ENCODE measurements around the gene SND1.

SND1 gene

GRCh38 chr7:127799535-127800305 is 147.7 kb downstream of the SND1 start:
- no peaks in the 10 kb centered on the region; a peak in 1 of 22 replicates for H3K9me3 ChIP-seq (replicated peaks in 1 of 11)
- H3K4me1 ChIP-seq, result peaks cover 0 to 21% (median under 1%) of the 10 kb centered on the region in 10 experiments; a peak in 8 of 20 replicates
- no peak overlapping the region for H3K4me2 ChIP-seq
- H3K36me3 ChIP-seq, result peaks cover 10 to 40% (median 29%) of the 10 kb centered on the region in 11 experiments; a peak in 19 of 22 replicates
- no peak overlapping the region for H3K27ac ChIP-seq
- peaks cover 12 to 99% (median 62%) of the 10 kb centered on the region in 11 experiments; a peak in 20 of 22 replicates for H4K20me1 ChIP-seq
- no peak overlapping the region for H3K9ac ChIP-seq
- no peak for TF ChIP-seq Cebpa-rat (IDR thresholded peaks at IDR 0.05)
- H3K27me3 ChIP-seq, result no peaks in the 10 kb centered on the region
- H3K4me3 ChIP-seq, result no peak overlapping the region

- H3K9ac ChIP-seq, result no peak overlapping the region
- H4K20me1 ChIP-seq, result peaks cover 12 to 99% (median 62%) of the 10 kb centered on the region in 11 experiments; a peak in 19 of 22 replicates
- no peak overlapping the region for H3K4me3 ChIP-seq
- H3K27ac ChIP-seq, result no peak overlapping the region
- H3K4me1 ChIP-seq, result peaks cover 0 to 14% (median 1%) of the 10 kb centered on the region in 10 experiments; a peak in 7 of 20 replicates
- no peaks in the 10 kb centered on the region for H3K27me3 ChIP-seq
- no peak overlapping the region for H3K4me2 ChIP-seq
- TF ChIP-seq Cebpa-rat (IDR thresholded peaks at IDR 0.05), result no peak
- H3K36me3 ChIP-seq, result peaks cover 16 to 62% (median 44%) of the 10 kb centered on the region in 11 experiments
- H3K9me3 ChIP-seq (replicated peaks in 1 of 11), result no peaks in the 10 kb centered on the region; a peak in 1 of 22 replicates
Observed at GRCh38 chr7:127802845-127803244, 150.9 kb downstream of the SND1 start.

DNA sequence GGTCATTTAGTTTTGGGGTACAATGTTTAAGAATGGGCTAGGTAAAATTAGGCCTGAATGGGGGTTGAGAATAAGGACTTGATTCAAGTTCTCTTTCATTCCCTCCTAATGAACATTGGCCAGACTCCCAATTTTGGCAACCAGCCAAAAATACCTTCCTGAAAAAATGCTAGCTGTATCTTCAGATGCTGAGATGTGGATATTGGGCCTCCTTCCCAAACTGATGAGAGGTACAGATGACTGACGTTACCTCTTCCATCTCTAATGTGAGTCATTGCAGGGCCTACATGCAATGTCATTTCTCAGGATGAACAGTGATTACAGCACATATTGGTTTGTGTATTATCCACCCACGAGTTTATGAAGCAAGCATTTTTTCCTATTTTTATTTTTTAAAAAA is 151.6 kb downstream of the SND1 start:
- H3K4me3 ChIP-seq, result no peak overlapping the region
- no peak overlapping the region for H3K27ac ChIP-seq
- no peak for TF ChIP-seq Cebpa-rat (IDR thresholded peaks at IDR 0.05)
- H3K9ac ChIP-seq, result no peak overlapping the region
- peaks cover 12 to 97% (median 59%) of the 10 kb centered on the region in 11 experiments; a peak in 19 of 22 replicates for H4K20me1 ChIP-seq
- H3K36me3 ChIP-seq, result peaks cover 23 to 69% (median 50%) of the 10 kb centered on the region in 11 experiments
- H3K27me3 ChIP-seq, result no peaks in the 10 kb centered on the region
- H3K4me2 ChIP-seq, result no peak overlapping the region
- no peaks in the 10 kb centered on the region; a peak in 1 of 22 replicates for H3K9me3 ChIP-seq (replicated peaks in 1 of 11)
- peaks cover under 1 to 8% (median 5%) of the 10 kb centered on the region in 10 experiments; a peak in 11 of 20 replicates for H3K4me1 ChIP-seq

GRCh38 chr7:127807340-127807739 is 155.3 kb downstream of the SND1 start:
- Histone ChIP-seq H3K27ac (no peak overlapping the region), H3K9ac (no peak overlapping the region), H4K20me1 (peaks cover 6 to 94% (median 54%) of the 10 kb centered on the region in 11 experiments; a peak in 16 of 22 replicates), H3K4me2 (no peak overlapping the region), H3K9me3 (replicated peaks in 1 of 11) (no peaks in the 10 kb centered on the region), H3K36me3 (peaks cover 35 to 87% (median 73%) of the 10 kb centered on the region in 11 experiments), H3K4me1 (peaks cover 8 to 22% (median 12%) of the 10 kb centered on the region in 10 experiments; a peak in 17 of 20 replicates), H3K27me3 (no peaks in the 10 kb centered on the region), H3K4me3 (no peak overlapping the region)
- TF ChIP-seq Cebpa-rat (IDR thresholded peaks at IDR 0.05), result no peak

DNA sequence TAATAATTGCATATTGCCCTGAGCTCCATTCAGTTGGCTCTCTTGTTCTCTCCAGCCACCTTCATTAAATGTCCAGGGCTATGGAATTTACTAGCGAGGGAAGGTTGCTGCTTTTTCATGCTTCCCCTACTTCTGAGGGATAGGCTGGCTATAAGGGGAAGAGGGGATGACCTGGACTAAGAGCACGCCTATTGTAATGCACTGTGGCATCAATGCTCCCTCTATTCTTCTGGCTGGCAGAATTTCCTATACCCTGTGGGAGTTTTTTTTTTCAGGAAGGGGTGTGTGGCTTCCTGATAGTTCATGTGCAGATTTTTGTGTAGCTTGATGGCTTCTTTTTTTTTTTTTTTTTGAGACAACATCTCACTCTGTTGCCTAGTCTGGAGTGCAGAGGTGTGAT is 155.8 kb downstream of the SND1 start:
- TF ChIP-seq Cebpa-rat (IDR thresholded peaks at IDR 0.05), result no peak
- Histone ChIP-seq H3K9ac (no peak overlapping the region), H3K4me1 (peaks cover 9 to 22% (median 15%) of the 10 kb centered on the region in 10 experiments; a peak in 18 of 20 replicates), H3K27me3 (no peaks in the 10 kb centered on the region), H3K4me2 (no peak overlapping the region), H3K27ac (no peak overlapping the region), H4K20me1 (peaks cover 6 to 94% (median 54%) of the 10 kb centered on the region in 11 experiments; a peak in 16 of 22 replicates), H3K4me3 (no peak overlapping the region), H3K9me3 (replicated peaks in 1 of 11) (no peaks in the 10 kb centered on the region), H3K36me3 (peaks cover 35 to 91% (median 78%) of the 10 kb centered on the region in 11 experiments)

DNA sequence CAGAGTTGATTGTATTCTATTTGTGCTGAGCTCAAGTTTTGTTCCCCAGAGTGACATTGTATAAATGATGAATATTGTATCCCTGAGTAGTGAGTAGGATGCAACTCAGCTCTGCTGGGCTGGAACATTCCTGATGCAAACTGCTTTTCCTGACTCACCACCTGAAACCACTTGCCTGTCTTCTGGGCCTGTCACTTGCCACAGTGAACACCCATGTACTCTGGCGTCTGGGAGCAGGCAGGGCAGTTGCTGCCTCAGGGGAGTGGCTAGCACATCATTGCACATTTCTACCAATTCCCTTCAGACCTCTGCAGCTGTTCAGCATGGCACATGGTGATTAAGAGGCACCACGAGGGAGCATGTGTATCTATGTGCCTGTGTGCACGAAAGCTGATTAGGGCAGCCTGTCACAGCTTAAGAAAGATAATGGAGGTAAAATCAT is 157.3 kb downstream of the SND1 start:
- Histone ChIP-seq H3K4me2 (peak overlapping the region in 7 of 11 experiments; percentile 10 to 60 (median 42); a peak in 11 of 22 replicates), H3K4me3 (no peak overlapping the region), H3K27me3 (no peaks in the 10 kb centered on the region), H3K36me3 (peaks cover 34 to 95% (median 85%) of the 10 kb centered on the region in 11 experiments), H4K20me1 (peaks cover 6 to 94% (median 58%) of the 10 kb centered on the region in 11 experiments; a peak in 16 of 22 replicates), H3K9me3 (replicated peaks in 1 of 11) (no peaks in the 10 kb centered on the region), H3K9ac (no peak overlapping the region), H3K27ac (0 out of 22 replicates have a peak overlapping the region, but pooled peaks of 1 of the 11 experiments have one; percentile 34), H3K4me1 (peaks cover 9 to 30% (median 18%) of the 10 kb centered on the region in 10 experiments; a peak in 19 of 20 replicates)
- TF ChIP-seq Cebpa-rat (IDR thresholded peaks at IDR 0.05), result no peak

DNA sequence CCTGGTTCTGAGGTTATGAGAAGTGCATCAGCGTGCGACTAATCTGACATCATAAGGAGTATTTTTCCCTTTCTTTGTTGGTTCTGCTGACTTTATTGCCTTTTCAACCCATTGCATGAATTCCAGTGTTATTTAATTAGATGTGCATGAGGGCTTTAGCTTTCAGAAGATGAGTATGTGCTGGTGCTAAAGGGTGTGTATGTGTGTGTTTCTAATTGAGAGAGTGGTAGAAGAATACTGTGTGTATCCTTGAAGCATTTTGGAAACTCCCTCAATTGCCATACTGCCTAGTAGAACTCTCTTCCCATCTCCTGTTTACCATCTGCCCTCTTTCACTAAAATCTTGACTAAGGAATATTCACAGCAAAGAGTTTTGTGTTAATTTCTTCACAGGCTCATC is 158.1 kb downstream of the SND1 start:
- H4K20me1 ChIP-seq, result peaks cover 6 to 94% (median 62%) of the 10 kb centered on the region in 11 experiments; a peak in 16 of 22 replicates
- H3K9ac ChIP-seq, result no peak overlapping the region
- peak overlapping the region in 2 of 11 experiments; percentile 42 to 44; a peak in 1 of 22 replicates for H3K4me2 ChIP-seq
- H3K27ac ChIP-seq, result no peak overlapping the region
- no peak overlapping the region for H3K4me3 ChIP-seq
- TF ChIP-seq Cebpa-rat (IDR thresholded peaks at IDR 0.05), result no peak
- H3K27me3 ChIP-seq, result no peaks in the 10 kb centered on the region
- peaks cover 28 to 91% (median 80%) of the 10 kb centered on the region in 11 experiments for H3K36me3 ChIP-seq
- no peaks in the 10 kb centered on the region for H3K9me3 ChIP-seq (replicated peaks in 1 of 11)
- peaks cover 9 to 38% (median 18%) of the 10 kb centered on the region in 10 experiments; a peak in 19 of 20 replicates for H3K4me1 ChIP-seq

GRCh38 chr7:127810696-127811660 is 159.0 kb downstream of the SND1 start:
- peaks cover 31 to 90% (median 76%) of the 10 kb centered on the region in 11 experiments for H3K36me3 ChIP-seq
- H3K4me1 ChIP-seq, result peaks cover 9 to 47% (median 18%) of the 10 kb centered on the region in 10 experiments; a peak in 19 of 20 replicates
- peaks cover 6 to 94% (median 66%) of the 10 kb centered on the region in 11 experiments; a peak in 16 of 22 replicates for H4K20me1 ChIP-seq
- no peak overlapping the region for H3K27ac ChIP-seq
- H3K9me3 ChIP-seq (replicated peaks in 1 of 11), result no peaks in the 10 kb centered on the region
- no peak for TF ChIP-seq Cebpa-rat (IDR thresholded peaks at IDR 0.05)
- H3K27me3 ChIP-seq, result no peaks in the 10 kb centered on the region
- H3K4me2 ChIP-seq, result no peak overlapping the region
- H3K4me3 ChIP-seq, result no peak overlapping the region
- no peak overlapping the region for H3K9ac ChIP-seq
